ENCODE results near the gene CAPZB. TPM values are rescaled to one million over a fixed set of nuclear protein-coding genes. Genes with fewer than 3 reads are reported as not detected.
A peak's percentile ranks its signal among the peaks of the same experiment; 100 is the strongest.

The CAPZB gene
- total RNA-seq, 4 donors from 2014 or later, result 107 to 210 (median 119) TPM

GRCh38 chr1:19480282-19480681 is 5.1 kb downstream of the CAPZB start:
- no peak overlapping the region for H3K4me3 ChIP-seq

GRCh38 chr1:19479351-19480120 is 5.8 kb downstream of the CAPZB start:
- peaks cover 0 to 7% (median 0%) of the 10 kb centered on the region in 3 donors for H3K36me3 ChIP-seq
- no peaks in the 10 kb centered on the region for H3K27me3 ChIP-seq
- H3K27ac ChIP-seq, result peak overlapping the region in 2 of 4 donors; percentile 16 to 85
- DNase-seq, result no peak
- H3K4me1 ChIP-seq, result peaks cover 4 to 97% (median 50%) of the 10 kb centered on the region in 4 donors
- H3K9me3 ChIP-seq, result no peaks in the 10 kb centered on the region
- no peak for TF ChIP-seq CTCF (IDR thresholded peaks at IDR 0.05)
- TF ChIP-seq POLR2A (IDR thresholded peaks at IDR 0.05), result no peak
- no peak overlapping the region for H3K4me3 ChIP-seq

More at GRCh38 chr1:19480282-19480681, 5.1 kb downstream of the CAPZB start:
- peaks cover 4 to 89% (median 52%) of the 10 kb centered on the region in 4 donors for H3K4me1 ChIP-seq
- peaks cover 0 to 7% (median 0%) of the 10 kb centered on the region in 3 donors for H3K36me3 ChIP-seq
- DNase-seq, result no peak
- TF ChIP-seq POLR2A (IDR thresholded peaks at IDR 0.05), result no peak
- no peak for TF ChIP-seq CTCF (IDR thresholded peaks at IDR 0.05)
- H3K27ac ChIP-seq, result peak overlapping the region in 2 of 4 donors; percentile 8 to 85
- H3K27me3 ChIP-seq, result no peaks in the 10 kb centered on the region
- H3K9me3 ChIP-seq, result no peaks in the 10 kb centered on the region

- peak overlapping the region; percentile 78 to 85 (median 84) for H3K27ac ChIP-seq
- no peaks in the 10 kb centered on the region for H3K27me3 ChIP-seq
- H3K4me3 ChIP-seq, result no peak overlapping the region
- H3K36me3 ChIP-seq, result peaks cover 0 to 12% (median 0%) of the 10 kb centered on the region in 3 donors
- no peak for TF ChIP-seq CTCF (IDR thresholded peaks at IDR 0.05)
- TF ChIP-seq POLR2A (IDR thresholded peaks at IDR 0.05), result no peak
- peaks cover 4 to 93% (median 44%) of the 10 kb centered on the region in 4 donors for H3K4me1 ChIP-seq
- no peaks in the 10 kb centered on the region for H3K9me3 ChIP-seq
- no peak for DNase-seq
These were observed 7.0 kb downstream of the CAPZB start for GRCh38 chr1:19478322-19478721.

GRCh38 chr1:19477284-19478249 is 7.8 kb downstream of the CAPZB start:
- Histone ChIP-seq H3K4me3 (peak overlapping the region in 3 of 4 donors; percentile 8 to 24 (median 18)), H3K36me3 (peaks cover 0 to 17% (median 0%) of the 10 kb centered on the region in 3 donors), H3K4me1 (peaks cover 4 to 85% (median 40%) of the 10 kb centered on the region in 4 donors)

More at GRCh38 chr1:19477284-19478249, 7.8 kb downstream of the CAPZB start:
- peak in 2 of 3 donors; percentile 76 to 87 for DNase-seq
- TF ChIP-seq POLR2A (IDR thresholded peaks at IDR 0.05), result peak; percentile 26 to 44
- no peak for TF ChIP-seq CTCF (IDR thresholded peaks at IDR 0.05)
- Histone ChIP-seq H3K9me3 (no peaks in the 10 kb centered on the region), H3K27ac (peak overlapping the region; percentile 78 to 85 (median 84)), H3K27me3 (no peaks in the 10 kb centered on the region)
